Upper lobe of right lung (tissue), 1 donor: ENCODE results near the gene GLT8D2. TPM values are rescaled to one million over a fixed set of nuclear protein-coding genes. Genes with fewer than 3 reads are reported as not detected.

Source experiments
- ATAC-seq: fragments of 200-7000 bp; cut with Tn5 transposase; one replicate; pipeline ENCODE4 v1.9.1; 2020; ENCODE audit warnings: mild to moderate bottlenecking, moderate library complexity
- DNase-seq: peaks from one replicate; pipeline ENCODE4 v3.0.0-alpha.2; 2020
- H3K27ac ChIP-seq: fragments of 200-600 bp; one replicate; pipeline ENCODE4 v1.8.0; 2022
- H3K27me3 ChIP-seq: fragments of 200-600 bp; one replicate; pipeline ENCODE4 v1.8.0; 2022; ENCODE audit warnings: mild to moderate bottlenecking
- H3K36me3 ChIP-seq: fragments of 200-600 bp; one replicate; pipeline ENCODE4 v1.8.0; 2022
- H3K4me1 ChIP-seq: fragments of 200-600 bp; one replicate; pipeline ENCODE4 v1.8.0; 2022
- H3K4me3 ChIP-seq: fragments of 200-600 bp; one replicate; pipeline ENCODE4 v1.8.0; 2022; ENCODE audit warnings: mild to moderate bottlenecking
- H3K9me3 ChIP-seq: fragments of 200-600 bp; one replicate; pipeline ENCODE4 v1.8.0; 2022
- CTCF ChIP-seq: fragments of 200-600 bp; IDR thresholded peaks from one replicate; pipeline ENCODE4 v1.8.0; 2022; ENCODE audit warnings: antibody characterized with exemption
- intact Hi-C: fragments of 100-400 bp; cut with DNase I; formaldehyde crosslinking; loops from one replicate; pipeline ENCODE4 v1.11.0; 2022
- total RNA-seq: library from RNA; stranded (reverse); fragmentation: NEBNext Ultra II Directional; extraction: Animal tissue kit (Norgen Biotek cat#: 25700); gene quantifications from one replicate; pipeline ENCODE4 v1.2.1, GENCODE V29; 2021
- donor health status: DM: no; HTN: yes; CAD: no; lungs with severe emphysema.

The GLT8D2 gene
- total RNA-seq, 1 donor from 2014 or later, result 9.1 TPM

GRCh38 chr12:104064842-104065427, 14.9 kb upstream of the GLT8D2 start:
- no peak for TF ChIP-seq CTCF

GRCh38 chr12:104064031-104064841, 14.2 kb upstream of the GLT8D2 start, which contains the start of gene HCFC2:
HCFC2 (plus strand) TSS chr12:104064531; CDS start chr12:104064561, 30 bp downstream.
- no peaks in the 10 kb centered on the region for H3K27me3 ChIP-seq
- H3K27ac ChIP-seq, result peak within 1 kb of the TSS; percentile 80
- intact Hi-C loops, result no loop called here
- peaks cover 8% of the 10 kb centered on the region for H3K4me1 ChIP-seq
- ATAC-seq, result peak; percentile 99
- peaks cover 31% of the 10 kb centered on the region for H3K36me3 ChIP-seq
- H3K4me3 ChIP-seq, result peak within 1 kb of the TSS; percentile 90
- TF ChIP-seq CTCF, result no peak
- peak; percentile 97 for DNase-seq
- H3K9me3 ChIP-seq, result no peaks in the 10 kb centered on the region

More at GRCh38 chr12:104064842-104065427, 14.9 kb upstream of the GLT8D2 start:
- ATAC-seq, result peak; percentile 5
- Histone ChIP-seq H3K27ac (peak overlapping the region; percentile 80), H3K27me3 (no peaks in the 10 kb centered on the region), H3K4me3 (peak overlapping the region; percentile 90), H3K4me1 (peaks cover 8% of the 10 kb centered on the region), H3K9me3 (no peaks in the 10 kb centered on the region), H3K36me3 (peaks cover 37% of the 10 kb centered on the region)
- DNase-seq, result no peak
- intact Hi-C loops, result no loop called here

- peak overlapping the region; percentile 90 for H3K4me3 ChIP-seq
- H3K27me3 ChIP-seq, result no peaks in the 10 kb centered on the region
- peaks cover 8% of the 10 kb centered on the region for H3K4me1 ChIP-seq
- peak overlapping the region; percentile 80 for H3K27ac ChIP-seq
- peak; percentile 3 for ATAC-seq
- no peak for DNase-seq
- H3K9me3 ChIP-seq, result no peaks in the 10 kb centered on the region
- TF ChIP-seq CTCF, result no peak
- H3K36me3 ChIP-seq, result peaks cover 26% of the 10 kb centered on the region
- intact Hi-C loops, result no loop called here
These were observed 13.7 kb upstream of the GLT8D2 start for GRCh38 chr12:104063712-104064030.

- H3K4me3 ChIP-seq, result no peak overlapping the region
- H3K36me3 ChIP-seq, result no peaks in the 10 kb centered on the region
- peaks cover 12% of the 10 kb centered on the region for H3K4me1 ChIP-seq
- intact Hi-C loops, result no loop called here
- no peaks in the 10 kb centered on the region for H3K27me3 ChIP-seq
- TF ChIP-seq CTCF, result no peak
- DNase-seq (no peak), ATAC-seq (no peak)
- H3K9me3 ChIP-seq, result no peaks in the 10 kb centered on the region
- H3K27ac ChIP-seq, result no peak overlapping the region
These were observed 10.8 kb upstream of the GLT8D2 start for GRCh38 chr12:104060791-104061190.

- intact Hi-C loops, result no loop called here
- no peak for DNase-seq
- TF ChIP-seq CTCF, result no peak
- H3K27ac ChIP-seq, result no peak overlapping the region
- H3K27me3 ChIP-seq, result no peaks in the 10 kb centered on the region
- no peak overlapping the region for H3K4me3 ChIP-seq
- no peaks in the 10 kb centered on the region for H3K36me3 ChIP-seq
- ATAC-seq, result no peak
- H3K9me3 ChIP-seq, result no peaks in the 10 kb centered on the region
- H3K4me1 ChIP-seq, result peaks cover 12% of the 10 kb centered on the region
These were observed 10.0 kb upstream of the GLT8D2 start for GRCh38 chr12:104059963-104060362.
